ENCODE measurements around the gene CLEC19A.
"Not testable (repeated sequence)": the region's sequence is repeated elsewhere in the genome, so short reads cannot be mapped to it uniquely, and the experiment has no call there.

Gene CLEC19A

DNA sequence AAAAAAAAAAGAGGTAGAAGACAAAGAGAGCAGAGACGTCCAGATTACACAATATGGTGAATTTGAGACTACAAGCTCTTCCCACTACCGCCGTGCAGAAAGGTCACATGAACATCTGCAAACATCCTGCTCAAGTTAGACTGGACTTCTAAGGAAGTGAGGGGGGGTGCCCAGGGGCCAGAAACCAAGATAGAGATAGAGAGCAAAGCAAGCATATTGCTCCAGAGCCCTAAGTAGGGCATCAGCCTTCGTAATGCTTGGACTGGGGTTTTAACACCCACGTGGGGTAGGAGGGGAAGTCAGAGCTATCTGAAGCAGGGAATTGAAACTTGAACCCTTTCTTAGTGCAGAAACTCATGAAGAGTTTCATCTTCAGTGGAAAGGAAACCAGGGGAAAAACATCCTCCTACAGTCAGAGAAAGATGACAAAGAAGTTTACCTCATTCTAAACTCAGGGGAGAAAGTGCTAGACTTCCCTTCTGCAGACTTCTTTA is 8.7 kb downstream of the CLEC19A start:
- H3K36me3 Mint-ChIP-seq (ENCODE audit: low read depth): no peaks in the 10 kb centered on the region
- peaks cover 25% of the 10 kb centered on the region for H3K4me1 Mint-ChIP-seq
- ATAC-seq (peak; percentile 88), DNase-seq (peak; percentile 23)
- peaks cover 10% of the 10 kb centered on the region for H3K27me3 Mint-ChIP-seq
- H3K4me3 Mint-ChIP-seq: no peak overlapping the region
- H3K27ac Mint-ChIP-seq: peak overlapping the region; percentile 64
- peaks cover 15% of the 10 kb centered on the region for H3K9me3 Mint-ChIP-seq

DNA sequence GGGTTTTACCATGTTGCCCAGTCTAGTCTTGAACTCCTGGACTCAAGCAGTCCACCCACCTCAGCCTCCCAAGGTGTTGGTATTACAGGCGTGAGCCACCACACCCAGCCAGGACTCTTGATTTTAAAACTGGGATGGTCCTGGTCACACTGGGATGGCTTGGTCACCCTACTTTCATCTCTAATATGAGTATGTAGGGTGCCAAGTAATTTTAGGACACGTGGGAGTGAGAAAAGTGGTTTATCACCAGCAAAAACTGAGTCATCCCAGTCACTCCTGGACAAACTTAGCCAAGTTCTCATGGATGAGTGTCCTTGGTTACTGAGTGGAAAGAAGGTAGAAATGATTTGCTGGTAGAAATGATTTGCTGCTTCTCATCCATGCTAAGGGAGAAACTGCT is 9.9 kb downstream of the CLEC19A start:
- no peak overlapping the region for H3K27ac Mint-ChIP-seq
- no peak for DNase-seq
- H3K36me3 Mint-ChIP-seq (ENCODE audit: low read depth): no peaks in the 10 kb centered on the region
- peaks cover 10% of the 10 kb centered on the region for H3K27me3 Mint-ChIP-seq
- peaks cover 15% of the 10 kb centered on the region for H3K9me3 Mint-ChIP-seq
- no peak overlapping the region for H3K4me3 Mint-ChIP-seq
- H3K4me1 Mint-ChIP-seq: peaks cover 25% of the 10 kb centered on the region
- no peak for ATAC-seq

DNA sequence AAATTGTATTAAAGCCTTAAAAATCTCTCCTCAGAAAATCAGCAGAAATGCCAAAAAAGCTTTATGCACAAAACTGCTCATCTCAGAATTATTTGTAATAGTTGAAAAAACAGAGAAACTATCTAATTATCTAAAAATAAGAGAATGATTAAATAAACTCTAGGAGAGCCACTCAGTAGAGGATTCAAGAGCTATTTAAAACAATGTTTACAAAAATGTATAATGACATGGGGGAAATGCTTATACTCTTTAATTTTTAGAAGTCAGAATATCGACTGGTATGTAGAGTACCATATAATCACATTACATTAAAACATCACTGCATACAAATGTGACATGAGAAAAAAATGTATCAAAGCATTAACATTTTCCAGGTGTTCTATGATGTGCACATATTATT is 11.9 kb downstream of the CLEC19A start:
- no peak overlapping the region for H3K4me3 Mint-ChIP-seq
- H3K27ac Mint-ChIP-seq: no peak overlapping the region
- peaks cover 15% of the 10 kb centered on the region for H3K9me3 Mint-ChIP-seq
- ATAC-seq (no peak), DNase-seq (no peak)
- H3K36me3 Mint-ChIP-seq (ENCODE audit: low read depth): no peaks in the 10 kb centered on the region
- peaks cover 25% of the 10 kb centered on the region for H3K4me1 Mint-ChIP-seq
- H3K27me3 Mint-ChIP-seq: peaks cover 17% of the 10 kb centered on the region

DNA sequence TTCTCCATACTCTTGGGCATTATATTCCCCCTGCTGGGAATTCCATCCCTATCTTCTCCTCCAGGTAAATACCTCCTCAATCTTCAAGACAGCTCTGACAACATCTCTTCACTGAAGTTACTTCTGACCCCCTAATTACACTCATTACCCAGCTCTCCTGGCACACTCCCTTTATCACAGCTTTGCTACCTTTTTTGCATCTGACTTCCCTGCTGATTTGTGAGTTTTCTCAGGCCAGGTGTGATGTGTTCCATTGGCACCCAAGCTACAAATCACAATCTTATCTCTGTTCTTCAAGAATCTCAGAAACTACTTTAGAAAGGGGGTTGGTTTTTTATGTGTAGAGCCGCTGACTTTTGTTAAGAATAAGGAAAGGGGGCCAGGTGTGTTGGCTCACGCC is 14.0 kb downstream of the CLEC19A start:
- no peak for ATAC-seq
- Mint-ChIP-seq H3K9me3 (peaks cover 8% of the 10 kb centered on the region), H3K27me3 (peaks cover 14% of the 10 kb centered on the region), H3K36me3 (ENCODE audit: low read depth) (no peaks in the 10 kb centered on the region), H3K4me3 (no peak overlapping the region), H3K4me1 (peaks cover 8% of the 10 kb centered on the region), H3K27ac (no peak overlapping the region)
- DNase-seq: no peak

DNA sequence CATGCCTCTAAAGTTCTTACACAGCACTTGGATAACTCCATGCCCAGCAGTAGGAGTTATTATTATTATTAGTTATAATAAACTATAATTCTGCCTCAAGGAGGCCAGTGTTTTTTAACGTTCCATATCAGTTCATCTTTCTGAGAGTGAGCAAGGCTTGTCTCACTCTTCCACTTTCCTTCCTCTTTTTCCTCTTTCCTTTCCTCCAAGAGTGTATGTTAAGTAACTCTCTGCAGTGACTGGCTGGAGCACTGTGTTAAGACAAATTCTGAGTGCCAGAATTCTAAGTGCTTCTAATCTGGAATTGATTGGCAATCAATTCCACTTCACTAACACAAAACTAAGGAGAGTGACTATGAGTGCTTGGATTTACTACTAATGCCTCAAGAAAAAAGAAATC is 16.4 kb downstream of the CLEC19A start:
- H3K27me3 Mint-ChIP-seq: peaks cover 14% of the 10 kb centered on the region
- no peaks in the 10 kb centered on the region for H3K36me3 Mint-ChIP-seq (ENCODE audit: low read depth)
- DNase-seq (no peak), ATAC-seq (no peak)
- no peaks in the 10 kb centered on the region for H3K4me1 Mint-ChIP-seq
- H3K4me3 Mint-ChIP-seq: no peak overlapping the region
- no peak overlapping the region for H3K27ac Mint-ChIP-seq
- H3K9me3 Mint-ChIP-seq: no peaks in the 10 kb centered on the region

DNA sequence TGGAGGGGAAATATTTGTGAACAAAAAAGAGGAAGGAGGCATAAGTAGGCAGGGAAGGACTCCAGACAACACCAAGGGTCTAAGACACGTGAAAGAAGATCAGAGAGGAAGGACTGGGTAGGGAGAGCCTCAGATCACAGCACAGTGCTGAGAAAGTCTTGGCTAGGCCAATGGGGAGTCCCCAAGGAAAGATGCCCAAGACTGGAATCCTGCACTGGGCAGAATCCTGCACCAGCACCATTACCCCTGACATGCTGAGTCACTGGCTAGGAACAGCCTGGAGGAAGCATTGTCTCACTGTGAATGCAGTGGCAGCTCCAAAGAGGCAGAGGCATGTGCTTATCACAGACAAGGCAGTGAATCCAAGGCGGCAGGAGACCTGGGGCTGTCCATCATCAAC is 19.2 kb downstream of the CLEC19A start:
- Mint-ChIP-seq H3K4me3 (no peak overlapping the region), H3K27me3 (peaks cover 10% of the 10 kb centered on the region), H3K27ac (no peak overlapping the region), H3K9me3 (no peaks in the 10 kb centered on the region), H3K36me3 (ENCODE audit: low read depth) (no peaks in the 10 kb centered on the region), H3K4me1 (no peaks in the 10 kb centered on the region)
- DNase-seq (no peak), ATAC-seq (no peak)

DNA sequence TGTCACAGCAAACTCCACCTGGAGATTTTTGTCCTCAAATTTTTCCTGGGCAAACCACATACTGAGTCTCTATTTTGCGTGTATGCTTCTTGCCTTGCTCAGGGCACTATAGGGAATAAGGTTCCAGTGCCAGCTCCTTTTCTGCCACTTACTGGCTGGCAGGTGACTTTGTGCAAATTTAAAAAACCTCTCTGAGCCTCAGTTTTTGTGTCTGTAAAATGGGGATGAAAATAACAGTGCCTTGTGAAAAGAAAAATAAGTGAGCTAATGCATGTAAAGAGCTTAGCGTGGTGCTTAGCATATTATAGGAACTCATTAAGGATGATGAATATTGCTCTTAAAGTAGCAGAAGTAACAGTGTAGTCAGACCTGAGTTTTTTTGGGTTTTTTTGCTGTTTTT is 19.9 kb downstream of the CLEC19A start:
- ATAC-seq (no peak), DNase-seq (no peak)
- no peaks in the 10 kb centered on the region for H3K4me1 Mint-ChIP-seq
- no peaks in the 10 kb centered on the region for H3K9me3 Mint-ChIP-seq
- no peaks in the 10 kb centered on the region for H3K36me3 Mint-ChIP-seq (ENCODE audit: low read depth)
- H3K27me3 Mint-ChIP-seq: peaks cover 10% of the 10 kb centered on the region
- no peak overlapping the region for H3K4me3 Mint-ChIP-seq
- H3K27ac Mint-ChIP-seq: no peak overlapping the region

DNA sequence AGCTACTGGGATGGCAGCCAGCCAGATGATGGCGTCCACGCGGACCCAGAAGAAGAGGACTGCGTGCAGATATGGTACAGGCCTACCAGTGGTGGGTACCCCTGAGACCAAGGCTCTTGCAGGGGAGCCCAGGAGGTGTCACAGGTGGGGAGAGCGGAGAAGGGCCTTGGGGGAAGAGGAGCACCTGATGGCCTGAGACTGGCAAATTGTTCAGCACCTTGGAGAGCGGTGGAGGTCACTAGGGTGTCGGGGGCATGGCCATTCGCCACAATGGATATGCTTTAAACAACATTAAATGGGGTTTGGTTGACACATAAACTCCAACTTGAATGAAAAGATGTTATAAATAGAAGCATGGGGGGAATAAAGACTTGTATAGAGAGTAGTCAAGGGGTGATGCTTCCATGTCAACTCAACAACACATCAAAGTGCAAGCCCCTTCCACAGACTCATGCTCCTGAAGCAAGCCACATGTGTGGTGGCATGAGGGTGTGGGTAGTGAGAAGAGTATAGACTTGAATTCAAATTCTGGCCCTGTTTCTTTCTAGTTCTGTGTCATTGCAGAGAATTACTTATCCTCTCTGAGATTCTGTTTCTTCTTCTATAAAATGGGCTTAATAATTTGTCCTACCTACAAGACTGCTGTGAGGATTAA is 22.2 kb downstream of the CLEC19A start:
- ATAC-seq: no peak

DNA sequence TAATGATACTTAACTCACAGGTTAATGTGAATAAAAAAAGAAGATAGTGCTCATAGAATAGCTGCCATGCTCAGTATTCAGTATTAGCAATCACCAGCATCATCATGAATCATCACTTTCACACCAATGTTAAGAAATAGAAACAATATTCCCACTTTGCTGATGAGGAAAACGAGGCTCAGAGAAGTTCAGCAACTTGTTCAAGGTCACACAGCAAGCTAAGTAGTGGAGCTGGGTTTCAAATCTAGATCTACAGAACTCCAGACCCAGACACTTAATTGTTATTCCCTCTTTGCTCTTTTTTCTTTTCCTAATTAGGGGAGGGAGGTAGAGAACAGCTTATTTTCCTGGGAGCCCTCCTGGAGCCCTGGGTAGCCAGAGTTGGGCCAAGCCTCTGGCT is 22.9 kb downstream of the CLEC19A start:
- Mint-ChIP-seq H3K9me3 (no peaks in the 10 kb centered on the region), H3K4me3 (no peak overlapping the region), H3K27ac (no peak overlapping the region), H3K36me3 (ENCODE audit: low read depth) (no peaks in the 10 kb centered on the region), H3K27me3 (peaks cover 4% of the 10 kb centered on the region), H3K4me1 (no peaks in the 10 kb centered on the region)
- no peak for DNase-seq
- ATAC-seq: no peak

More for the DNA sequence above, 22.2 kb downstream of the CLEC19A start:
- no peak overlapping the region for H3K27ac Mint-ChIP-seq
- no peaks in the 10 kb centered on the region for H3K36me3 Mint-ChIP-seq (ENCODE audit: low read depth)
- H3K4me3 Mint-ChIP-seq: no peak overlapping the region
- peak; percentile 5 for DNase-seq
- no peaks in the 10 kb centered on the region for H3K9me3 Mint-ChIP-seq
- peaks cover 4% of the 10 kb centered on the region for H3K27me3 Mint-ChIP-seq
- H3K4me1 Mint-ChIP-seq: no peaks in the 10 kb centered on the region

DNA sequence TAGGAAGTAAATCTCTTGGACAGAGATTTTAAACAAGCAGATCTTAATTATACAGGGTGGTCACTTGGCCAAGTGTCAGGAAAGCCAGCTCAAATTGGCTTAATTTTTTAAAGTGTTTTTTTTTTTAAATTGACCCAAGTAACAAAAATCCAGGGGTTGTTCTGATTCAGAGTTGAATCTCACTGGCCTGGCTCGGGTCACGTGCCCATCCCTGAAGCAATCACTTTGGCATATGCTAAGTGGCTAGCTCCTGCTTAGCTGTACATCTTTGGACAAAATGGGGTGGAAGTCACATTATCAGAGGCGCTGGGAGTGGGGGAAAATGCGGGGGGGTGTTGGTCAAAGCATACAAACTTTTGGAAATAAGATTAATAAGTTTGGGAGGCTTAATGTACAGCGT is 23.6 kb downstream of the CLEC19A start:
- H3K27me3 Mint-ChIP-seq: peaks cover 2% of the 10 kb centered on the region

DNA sequence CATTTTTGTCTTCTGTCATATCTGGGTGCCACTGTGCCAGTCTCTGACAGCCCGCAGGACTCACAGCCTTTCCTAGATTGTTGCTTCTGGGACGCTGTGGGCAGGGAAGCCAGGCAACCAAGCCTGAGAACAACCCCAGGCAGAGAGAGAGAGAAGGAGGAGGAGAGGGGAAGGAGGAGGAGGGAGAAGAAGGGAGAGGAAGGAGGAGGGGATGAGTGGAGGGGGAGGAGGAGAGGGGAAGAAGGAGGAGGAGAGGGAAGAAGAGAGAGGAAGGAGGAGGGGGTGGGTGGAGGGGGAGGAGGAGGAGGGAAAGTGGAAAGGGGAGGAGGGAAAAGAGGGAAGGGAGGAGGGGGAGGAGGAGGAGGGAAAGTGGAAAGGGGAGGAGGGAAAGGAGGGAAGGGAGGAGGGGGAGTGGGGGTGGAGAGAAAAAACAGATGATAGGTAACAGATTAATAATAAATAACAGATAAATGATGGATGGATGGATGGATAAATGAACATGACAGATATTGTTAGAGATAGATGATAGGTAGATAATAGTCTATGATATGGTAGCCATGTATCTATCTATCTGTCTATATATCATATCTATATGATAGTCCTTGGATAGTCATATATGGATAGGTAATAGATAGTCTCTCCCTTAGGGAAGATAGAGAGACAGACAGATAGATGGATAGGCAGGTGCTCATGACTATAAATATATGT is 29.3 kb downstream of the CLEC19A start:
- Mint-ChIP-seq H3K9me3 (no peaks in the 10 kb centered on the region), H3K4me1 (no peaks in the 10 kb centered on the region), H3K36me3 (ENCODE audit: low read depth) (no peaks in the 10 kb centered on the region), H3K4me3 (no peak overlapping the region), H3K27me3 (peaks cover 2% of the 10 kb centered on the region), H3K27ac (no peak overlapping the region)
- no peak for ATAC-seq
- DNase-seq: no peak

More for the DNA sequence above, 23.6 kb downstream of the CLEC19A start:
- no peak for ATAC-seq
- no peaks in the 10 kb centered on the region for H3K36me3 Mint-ChIP-seq (ENCODE audit: low read depth)
- no peaks in the 10 kb centered on the region for H3K4me1 Mint-ChIP-seq
- H3K27ac Mint-ChIP-seq: no peak overlapping the region
- no peak overlapping the region for H3K4me3 Mint-ChIP-seq
- DNase-seq: no peak
- H3K9me3 Mint-ChIP-seq: no peaks in the 10 kb centered on the region

DNA sequence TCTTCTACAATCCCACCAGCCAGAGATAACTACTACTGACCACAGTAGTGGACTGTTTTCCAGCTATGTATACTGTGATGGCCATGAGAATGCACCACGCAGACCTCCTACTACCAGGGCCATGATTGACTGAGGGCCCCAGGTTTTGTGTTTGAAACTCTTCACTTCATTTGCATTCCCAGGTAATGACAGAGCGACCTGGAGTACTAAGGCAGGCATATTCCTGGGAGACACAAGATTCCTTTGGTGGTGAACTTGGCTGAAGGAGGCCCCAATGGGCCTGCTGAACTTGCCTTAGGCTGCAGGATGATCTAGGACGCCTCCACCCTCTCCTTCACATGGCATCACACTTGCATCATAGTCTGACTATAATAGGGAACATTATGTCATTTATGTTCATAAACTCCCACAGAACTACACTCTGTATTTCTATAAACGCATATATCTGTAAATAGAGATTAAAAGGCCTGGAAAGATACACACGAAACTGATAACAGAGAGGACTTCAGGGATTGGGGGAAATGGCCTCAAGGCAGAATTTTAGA is 30.4 kb downstream of the CLEC19A start:
- no peaks in the 10 kb centered on the region for H3K4me1 Mint-ChIP-seq
- DNase-seq (no peak), ATAC-seq (no peak)
- H3K27ac Mint-ChIP-seq: no peak overlapping the region
- H3K27me3 Mint-ChIP-seq: peaks cover 2% of the 10 kb centered on the region
- H3K4me3 Mint-ChIP-seq: no peak overlapping the region
- H3K36me3 Mint-ChIP-seq (ENCODE audit: low read depth): no peaks in the 10 kb centered on the region
- H3K9me3 Mint-ChIP-seq: no peaks in the 10 kb centered on the region

DNA sequence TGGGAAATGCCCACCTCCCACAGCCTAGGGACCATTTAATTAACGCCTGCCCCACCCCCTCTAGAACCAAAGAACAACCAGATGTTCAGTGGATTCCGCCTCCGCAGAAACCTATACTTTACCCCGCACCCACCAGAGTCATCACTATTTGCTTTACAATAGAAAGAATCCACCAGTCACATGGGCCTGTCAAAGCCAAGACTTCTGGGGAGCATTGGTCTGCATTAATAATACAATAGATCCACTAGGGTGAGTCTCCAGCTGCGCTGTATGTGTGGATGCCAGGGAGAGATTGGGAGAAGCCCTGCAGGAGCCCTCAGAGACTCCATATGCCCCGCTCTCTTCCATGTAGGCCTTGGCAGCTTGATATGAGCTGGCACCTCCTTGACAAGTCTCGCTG is 31.3 kb downstream of the CLEC19A start:
- Mint-ChIP-seq H3K27ac (no peak overlapping the region), H3K9me3 (no peaks in the 10 kb centered on the region)

DNA sequence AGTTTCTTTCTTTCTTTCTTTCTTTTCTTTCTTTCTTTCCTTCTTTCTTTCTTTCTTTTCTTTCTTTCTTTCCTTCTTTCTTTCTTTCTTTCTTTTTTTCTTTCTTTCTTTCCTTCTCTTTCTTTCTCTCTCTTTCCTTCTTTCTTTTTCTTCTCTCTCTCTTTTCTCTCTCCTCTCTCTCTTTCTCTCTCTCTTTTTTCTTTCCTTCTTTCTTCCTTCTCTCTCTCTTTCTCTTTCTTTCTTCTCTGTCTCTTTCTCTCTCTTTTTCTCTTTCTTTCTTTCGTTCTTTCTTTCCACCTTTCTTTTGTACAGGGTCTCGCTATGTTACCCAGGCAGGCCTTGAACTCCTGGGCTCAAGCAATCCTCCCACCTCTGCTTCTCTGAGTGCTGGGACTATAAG is 35.7 kb downstream of the CLEC19A start:
- H3K4me3 Mint-ChIP-seq; ATAC-seq; H3K36me3 Mint-ChIP-seq (ENCODE audit: low read depth); H3K27me3 Mint-ChIP-seq; H3K4me1 Mint-ChIP-seq; DNase-seq; H3K27ac Mint-ChIP-seq; H3K9me3 Mint-ChIP-seq: not testable (repeated sequence)

More for the DNA sequence above, 31.3 kb downstream of the CLEC19A start:
- Mint-ChIP-seq H3K36me3 (ENCODE audit: low read depth) (no peaks in the 10 kb centered on the region), H3K4me3 (no peak overlapping the region), H3K27me3 (peaks cover 5% of the 10 kb centered on the region), H3K4me1 (no peaks in the 10 kb centered on the region)
- ATAC-seq (no peak), DNase-seq (no peak)

DNA sequence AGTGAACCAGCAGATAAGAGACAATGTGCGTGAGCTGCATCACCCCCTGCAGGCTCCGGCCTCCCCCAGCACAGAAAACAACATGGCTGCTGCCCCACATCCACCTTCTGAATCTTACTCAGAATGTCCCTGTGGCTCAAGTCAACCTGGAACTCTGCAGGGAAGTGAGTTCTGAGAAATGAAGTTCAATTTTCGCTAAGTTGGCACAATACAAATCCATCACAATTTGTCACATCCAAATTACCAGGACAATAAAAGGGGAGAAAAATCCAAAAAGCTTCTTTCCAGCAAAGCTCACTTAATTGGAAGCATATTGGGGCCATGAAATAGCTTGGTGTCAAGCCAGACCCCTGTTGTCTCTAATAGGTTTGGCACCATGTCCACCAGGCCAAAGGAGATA is 38.1 kb downstream of the CLEC19A start:
- H3K4me1 Mint-ChIP-seq: no peaks in the 10 kb centered on the region
- H3K27ac Mint-ChIP-seq: no peak overlapping the region
- no peak for ATAC-seq
- peaks cover 5% of the 10 kb centered on the region for H3K9me3 Mint-ChIP-seq
- peaks cover 3% of the 10 kb centered on the region for H3K27me3 Mint-ChIP-seq
- H3K4me3 Mint-ChIP-seq: no peak overlapping the region
- no peaks in the 10 kb centered on the region for H3K36me3 Mint-ChIP-seq (ENCODE audit: low read depth)
- DNase-seq: no peak
